Hematopoietic multipotent progenitor cell treated with erythropoietin and hydrocortisone succinate and interleukin-3 and kit ligand, for 8 days (in vitro differentiated cells): ENCODE measurements around the gene ZCCHC14.
"Not testable (repeated sequence)": the region's sequence is repeated elsewhere in the genome, so short reads cannot be mapped to it uniquely, and the experiment has no call there.

ENCODE experiments used
- DNase-seq: peaks from one replicate; pipeline ENCODE4 v3.0.0-alpha.2; 2015

The ZCCHC14 gene

DNA sequence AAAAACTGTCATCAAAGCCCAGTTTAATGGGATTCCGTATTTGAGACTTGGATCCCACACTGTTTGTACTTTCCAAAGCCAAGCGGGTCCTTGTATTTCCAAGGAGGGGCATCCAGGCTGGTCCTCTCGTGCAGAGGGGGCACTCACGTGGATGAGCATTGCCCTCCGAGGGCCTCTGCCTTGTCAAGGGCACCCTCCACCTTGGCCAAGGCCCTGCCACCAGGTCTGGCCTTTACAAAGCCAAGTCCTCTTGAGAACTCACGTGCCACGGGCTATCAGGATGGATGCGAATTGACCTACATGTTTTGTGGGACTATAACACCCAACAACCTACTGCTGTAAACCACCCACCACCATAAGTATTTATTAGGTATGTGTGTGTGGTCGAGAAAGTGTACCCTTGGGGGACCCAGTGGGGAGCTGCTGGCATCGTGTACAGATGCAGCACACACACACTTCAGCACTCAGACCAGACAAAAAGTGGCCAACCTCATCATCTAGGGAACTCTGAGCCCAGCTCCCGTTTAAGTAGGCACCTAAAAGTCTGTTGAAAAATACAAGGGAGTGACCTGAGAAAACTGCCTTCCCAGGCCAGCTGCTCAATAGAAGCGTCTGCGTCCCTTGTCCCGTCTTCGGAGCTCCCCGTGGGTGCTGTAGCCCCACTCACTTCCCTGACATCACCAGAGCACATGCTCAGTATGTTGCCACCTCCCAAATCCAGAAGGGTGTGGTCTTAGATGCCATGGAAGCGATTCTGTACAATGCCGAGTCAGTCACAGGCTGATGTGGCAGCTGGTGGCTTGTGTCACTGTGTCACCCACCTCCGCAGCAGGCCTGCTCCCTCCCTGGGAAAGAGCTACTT is 87.8 kb downstream of the ZCCHC14 start:
- DNase-seq = no peak

DNA sequence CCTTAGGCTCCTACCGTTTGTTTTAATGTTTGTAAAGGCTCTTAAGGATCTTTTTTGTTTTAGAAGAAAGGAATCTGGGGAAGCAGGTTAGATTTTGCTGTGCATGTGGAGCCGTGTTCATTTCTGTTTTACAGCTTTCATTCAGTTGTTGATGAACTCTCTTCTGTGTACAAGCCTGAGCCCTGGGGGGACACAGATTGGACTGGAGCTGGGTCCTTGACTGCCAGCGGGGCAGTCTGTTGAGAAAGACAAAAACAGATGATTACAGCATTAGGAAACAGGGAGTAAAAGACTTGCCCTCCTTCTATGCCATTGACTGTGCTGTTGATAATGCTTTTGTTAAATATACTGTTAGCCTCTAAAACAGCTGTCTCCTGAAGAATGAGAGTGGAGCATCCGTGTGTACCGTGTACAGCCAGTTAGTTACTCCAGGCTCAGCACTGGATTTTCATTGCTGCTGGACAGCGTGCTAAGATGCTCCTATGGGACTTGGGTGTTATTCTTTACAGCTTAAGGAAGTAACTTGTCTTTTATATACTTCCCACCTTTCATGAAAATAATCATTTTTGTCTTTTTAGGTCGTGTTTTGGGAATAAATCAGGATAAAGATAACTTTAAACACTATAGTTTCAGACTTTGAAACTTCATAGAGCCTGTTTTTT is 97.5 kb downstream of the ZCCHC14 start:
- no peak for DNase-seq

DNA sequence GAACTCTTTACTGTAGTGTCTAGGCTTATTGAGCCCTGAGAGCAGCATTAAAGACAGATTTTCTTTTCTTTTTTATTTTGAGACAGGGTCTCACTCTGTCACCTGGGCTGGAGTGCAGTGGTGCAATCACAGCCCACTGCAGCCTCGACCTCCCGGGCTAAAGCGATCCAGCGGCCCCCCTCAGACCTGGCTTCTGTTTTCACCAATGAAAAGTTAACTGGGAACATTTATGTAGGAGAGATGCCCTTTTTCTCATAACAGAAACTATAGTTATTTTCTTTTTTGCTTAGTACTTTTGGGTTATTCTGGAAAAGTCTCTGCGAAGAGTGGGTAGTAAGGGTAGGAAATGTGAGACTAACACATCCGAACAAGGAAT is 99.2 kb downstream of the ZCCHC14 start:
- no peak for DNase-seq

DNA sequence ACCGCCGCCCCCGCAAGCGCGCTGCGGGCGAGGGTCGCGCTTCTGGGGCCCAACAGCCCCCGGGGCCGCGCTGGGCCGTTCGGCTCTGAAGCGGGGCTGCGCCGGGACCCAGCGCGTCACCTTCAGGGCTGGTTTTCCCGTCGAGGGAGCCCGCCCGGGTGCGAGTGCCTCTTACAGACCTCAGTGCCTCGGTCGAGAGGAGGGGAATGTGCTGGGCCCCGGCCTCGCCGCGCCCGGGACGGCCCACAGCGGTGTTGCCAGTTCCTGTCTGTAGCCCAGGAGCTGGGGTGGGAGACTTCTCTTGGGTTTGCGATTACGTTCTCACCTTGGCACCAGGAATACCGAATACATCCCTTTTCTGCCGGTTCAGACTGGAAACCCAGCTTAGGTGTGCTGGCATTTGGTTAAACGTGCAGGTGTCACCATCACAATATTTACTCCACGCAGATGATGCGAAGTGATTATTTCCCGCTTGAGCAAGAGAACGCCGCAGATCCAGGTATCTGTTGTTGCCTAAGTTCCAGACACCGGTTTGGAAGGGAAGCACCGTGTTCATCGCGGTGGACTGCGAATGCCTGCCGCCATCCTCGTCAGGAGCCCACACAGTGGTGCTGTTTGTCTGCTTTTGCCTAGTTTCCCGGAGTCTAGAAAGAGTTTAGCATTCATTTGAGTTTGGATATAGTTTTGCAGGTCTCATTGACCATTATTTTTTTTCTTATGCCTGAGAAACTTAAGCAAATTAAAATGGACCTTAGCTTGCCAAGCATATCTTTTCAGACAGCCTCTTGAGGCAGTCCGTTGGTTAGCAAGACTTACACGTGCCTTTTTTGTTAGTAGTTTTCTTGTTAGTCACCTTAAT is 99.8 kb downstream of the ZCCHC14 start:
- peak; percentile 34 for DNase-seq

DNA sequence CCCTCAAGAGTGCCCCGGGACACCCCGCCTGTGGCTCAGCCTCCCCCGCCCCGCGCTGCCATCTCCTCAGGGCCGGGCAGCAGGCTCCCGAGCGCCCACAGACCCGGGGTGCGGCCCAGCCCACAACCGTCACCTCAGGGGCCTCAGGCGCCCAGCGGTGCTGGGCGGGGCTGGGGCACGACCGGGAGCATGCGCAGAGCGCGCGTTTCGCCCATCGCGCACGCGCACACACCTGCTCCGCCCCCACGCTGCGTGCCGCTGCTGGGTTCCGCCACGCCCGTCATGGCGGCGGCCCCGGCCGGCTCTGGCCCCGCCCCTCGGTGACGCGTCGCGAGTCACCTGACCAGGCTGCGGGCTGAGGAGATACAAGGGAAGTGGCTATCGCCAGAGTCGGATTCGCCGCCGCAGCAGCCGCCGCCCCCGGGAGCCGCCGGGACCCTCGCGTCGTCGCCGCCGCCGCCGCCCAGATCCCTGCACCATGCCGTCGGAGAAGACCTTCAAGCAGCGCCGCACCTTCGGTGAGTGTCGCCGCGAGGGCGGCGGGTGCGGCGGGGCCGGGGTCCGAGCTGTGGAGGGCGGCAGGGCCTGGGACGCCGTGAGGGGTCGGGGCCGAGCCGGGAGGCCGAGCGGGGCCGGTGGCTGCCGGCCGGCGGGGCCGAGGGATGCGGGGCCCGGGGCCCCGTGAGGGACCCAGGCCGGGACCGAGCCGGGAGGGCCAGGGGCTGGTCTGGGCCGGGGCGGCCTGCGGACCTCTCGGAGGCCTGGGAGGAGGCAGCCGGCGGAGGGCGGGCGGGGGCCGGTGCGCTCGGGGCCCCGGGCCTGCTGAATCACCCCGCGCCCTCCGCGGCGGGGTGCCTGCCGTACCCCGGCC is 100.6 kb downstream of the ZCCHC14 start, which contains the start of gene MAP1LC3B:
Gene MAP1LC3B, plus strand, starts transcription at position 387 of the 871 bp plus-strand sequence. Its CDS starts 92 bp downstream, at position 479.
- peak; percentile 94 for DNase-seq

GRCh38 chr16:87391324-87391949 is 101.4 kb downstream of the ZCCHC14 start:
- peak; percentile 41 for DNase-seq

DNA sequence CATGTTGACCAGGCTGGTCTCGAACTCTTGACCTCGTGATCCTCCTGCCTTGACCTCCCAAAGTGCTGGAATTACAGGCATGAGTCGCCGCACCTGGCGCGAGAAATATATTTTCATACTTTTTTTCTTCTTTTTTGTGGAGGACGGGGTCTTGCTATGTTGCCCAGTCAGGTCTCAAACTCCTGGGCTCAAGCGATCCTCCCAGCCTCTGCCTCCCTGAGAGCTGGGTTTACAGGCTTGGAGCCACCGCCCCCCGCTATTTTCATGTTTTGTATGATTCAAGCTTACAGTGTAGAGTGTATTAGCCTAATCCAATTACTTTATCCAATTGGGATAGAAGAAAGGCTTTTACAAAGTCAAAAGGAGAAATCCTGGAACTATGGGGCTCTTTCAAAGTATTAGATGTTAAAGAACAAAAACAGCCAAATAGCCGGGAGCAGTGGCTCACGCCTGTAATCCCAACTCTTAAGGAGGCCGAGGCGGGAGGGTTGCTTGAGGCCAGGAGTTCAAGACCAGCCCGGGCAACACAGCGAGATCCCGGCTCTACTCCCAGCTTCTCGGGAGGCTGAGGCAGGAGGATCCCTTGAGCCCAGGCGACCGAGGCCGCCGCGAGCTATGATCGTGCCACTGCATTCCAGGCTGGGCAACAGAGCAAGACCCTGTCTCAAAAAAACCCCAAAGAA is 102.0 kb downstream of the ZCCHC14 start:
- no peak for DNase-seq

- DNase-seq = not testable (repeated sequence)
Observed at GRCh38 chr16:87389914-87390313, 102.9 kb downstream of the ZCCHC14 start.

- no peak for DNase-seq
Observed at GRCh38 chr16:87389245-87389644, 103.6 kb downstream of the ZCCHC14 start.

GRCh38 chr16:87388818-87389134 is 104.0 kb downstream of the ZCCHC14 start:
- no peak for DNase-seq

DNA sequence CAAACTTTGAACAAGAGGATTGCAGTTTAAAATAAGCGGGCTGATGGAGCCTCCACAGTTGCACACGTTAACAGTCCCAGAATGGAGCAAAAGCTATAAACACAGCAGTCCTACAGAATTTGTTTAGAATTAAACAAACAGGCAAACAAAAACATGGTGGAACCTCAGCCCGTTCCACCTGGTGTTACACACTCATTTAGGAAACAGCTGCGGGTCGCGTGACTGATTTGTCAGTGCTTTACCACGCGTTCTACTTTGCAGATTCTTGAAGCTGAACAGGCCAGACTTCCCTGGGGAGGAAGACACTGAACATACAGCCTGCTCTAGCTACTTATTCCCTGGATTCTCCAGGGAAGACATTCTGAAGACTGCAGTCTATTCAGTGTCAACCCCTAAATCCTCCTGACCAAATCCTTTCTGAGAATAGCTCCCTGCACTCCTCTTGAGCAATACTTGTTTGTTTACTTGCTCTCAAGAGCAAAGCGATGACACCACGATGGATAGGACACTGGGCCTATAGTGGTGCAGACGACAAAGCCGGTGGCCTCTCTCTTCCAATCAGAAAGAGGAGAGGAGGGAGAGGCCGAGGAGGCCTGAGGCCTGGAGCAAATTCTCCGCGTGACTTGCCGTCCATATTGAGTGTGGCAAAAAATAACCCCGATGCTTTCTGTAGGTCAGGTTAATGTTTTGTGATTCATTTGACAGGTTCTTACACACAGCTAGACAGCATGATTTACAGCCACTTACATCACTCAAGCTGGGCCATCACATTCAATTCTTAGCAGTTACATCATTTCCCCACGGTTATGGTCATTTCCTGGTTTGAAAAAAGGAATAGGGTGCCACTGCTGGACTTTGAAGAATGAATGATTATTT is 104.6 kb downstream of the ZCCHC14 start:
- peak; percentile 98 for DNase-seq

DNA sequence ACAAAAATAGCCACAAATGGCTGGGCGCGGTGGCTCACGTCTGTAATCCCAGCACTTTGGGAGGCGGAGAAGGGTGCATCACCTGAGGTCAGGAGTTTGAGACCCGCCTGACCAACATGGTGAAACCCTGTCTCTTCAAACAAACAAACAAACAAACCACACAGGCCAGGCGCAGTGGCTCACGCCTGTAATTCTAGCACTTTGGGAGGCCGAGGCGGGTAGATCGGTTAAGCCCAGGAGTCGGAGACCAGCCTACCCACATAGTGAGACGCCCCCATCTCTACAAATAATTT is 108.0 kb downstream of the ZCCHC14 start:
- not testable (repeated sequence) for DNase-seq

GRCh38 chr16:87384162-87384874 is 108.5 kb downstream of the ZCCHC14 start:
- DNase-seq = no peak

DNA sequence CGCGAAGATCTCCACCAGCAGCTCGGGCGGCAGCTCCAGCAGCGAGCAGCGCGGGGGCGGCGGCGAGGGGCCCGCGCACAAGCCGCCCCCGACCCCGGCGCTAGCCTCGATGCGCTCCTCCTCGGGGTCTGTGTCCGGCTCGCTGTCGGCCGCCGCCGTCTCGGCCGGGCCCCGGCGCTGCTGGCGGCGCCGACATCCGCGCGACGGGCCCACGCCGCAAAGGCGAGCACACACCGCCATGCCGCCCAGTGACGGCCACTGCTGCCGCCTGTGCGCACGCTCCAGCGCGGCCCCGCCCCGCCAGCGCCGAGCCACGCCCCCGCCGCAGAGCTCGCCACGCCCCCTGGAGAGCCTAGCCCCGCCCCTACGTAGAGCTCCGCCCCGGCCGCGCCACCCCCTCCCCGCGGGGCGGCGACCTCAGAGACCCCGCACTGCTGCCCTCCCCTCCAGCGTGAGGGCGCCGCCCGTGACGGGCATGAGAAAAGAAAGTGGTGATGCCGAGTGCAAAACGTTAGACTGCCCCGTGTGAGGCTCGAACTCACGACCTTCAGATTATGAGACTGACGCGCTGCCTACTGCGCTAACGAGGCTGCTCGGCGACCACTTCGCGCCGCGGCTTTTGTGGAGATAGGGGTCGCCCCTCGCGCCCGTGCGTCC is 109.2 kb downstream of the ZCCHC14 start, which contains the start of gene FBXO31:
Gene FBXO31, minus strand, starts transcription at position 272 of the 657 bp plus-strand sequence. Its CDS starts 32 bp downstream, at position 240.
- DNase-seq = peak; percentile 92

- no peak for DNase-seq
Observed at GRCh38 chr16:87382023-87382785, 110.6 kb downstream of the ZCCHC14 start.

DNA sequence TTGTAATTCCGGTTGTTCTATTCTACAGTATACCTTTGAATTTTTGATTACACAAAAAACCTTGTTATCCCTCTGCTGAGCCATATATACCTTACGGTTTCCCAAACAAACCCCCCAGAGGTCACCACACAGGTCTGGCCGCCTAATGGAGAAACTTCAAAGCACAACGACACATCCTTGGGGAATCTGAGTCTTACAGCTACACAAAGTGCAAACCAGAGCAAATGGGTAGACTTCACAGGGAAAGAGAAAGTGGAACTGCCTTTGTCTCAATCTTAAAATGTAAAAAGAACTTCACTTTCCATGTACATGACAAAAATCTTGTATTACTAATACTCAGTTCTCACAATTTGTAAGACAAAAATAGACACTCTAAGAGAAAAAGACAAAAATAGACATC is 111.9 kb downstream of the ZCCHC14 start:
- no peak for DNase-seq

DNA sequence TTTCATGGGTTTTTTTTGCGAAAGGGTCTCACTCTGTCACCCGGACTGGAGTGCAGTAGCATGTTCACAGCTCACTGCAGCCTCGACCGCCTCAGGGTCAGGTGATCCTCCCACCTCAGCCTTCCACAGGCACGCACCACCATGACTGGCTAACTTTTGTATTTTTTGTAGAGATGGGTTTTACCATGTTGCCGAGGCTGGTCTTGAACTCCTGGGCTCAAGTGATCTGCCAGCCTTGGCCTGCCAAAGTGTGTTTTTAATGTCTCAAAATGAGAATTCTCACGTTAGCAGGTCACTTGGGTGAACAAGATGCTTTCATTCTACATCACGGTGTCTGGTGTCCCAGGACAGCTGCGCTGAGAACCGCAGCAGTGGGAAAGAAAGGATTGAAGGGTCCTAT is 112.4 kb downstream of the ZCCHC14 start:
- DNase-seq = no peak

GRCh38 chr16:87379312-87379752 is 113.5 kb downstream of the ZCCHC14 start:
- not testable (repeated sequence) for DNase-seq
